Superior temporal gyrus (tissue), 1 donor: Measurements from ENCODE around the gene CORO2B.
A peak's percentile ranks its signal among the peaks of the same experiment; 100 is the strongest.

Experiments used
- DNase-seq: peaks from one replicate; pipeline ENCODE4 v3.0.0-alpha.2; 2016; ENCODE audit errors: extremely low spot score

The CORO2B gene

DNA sequence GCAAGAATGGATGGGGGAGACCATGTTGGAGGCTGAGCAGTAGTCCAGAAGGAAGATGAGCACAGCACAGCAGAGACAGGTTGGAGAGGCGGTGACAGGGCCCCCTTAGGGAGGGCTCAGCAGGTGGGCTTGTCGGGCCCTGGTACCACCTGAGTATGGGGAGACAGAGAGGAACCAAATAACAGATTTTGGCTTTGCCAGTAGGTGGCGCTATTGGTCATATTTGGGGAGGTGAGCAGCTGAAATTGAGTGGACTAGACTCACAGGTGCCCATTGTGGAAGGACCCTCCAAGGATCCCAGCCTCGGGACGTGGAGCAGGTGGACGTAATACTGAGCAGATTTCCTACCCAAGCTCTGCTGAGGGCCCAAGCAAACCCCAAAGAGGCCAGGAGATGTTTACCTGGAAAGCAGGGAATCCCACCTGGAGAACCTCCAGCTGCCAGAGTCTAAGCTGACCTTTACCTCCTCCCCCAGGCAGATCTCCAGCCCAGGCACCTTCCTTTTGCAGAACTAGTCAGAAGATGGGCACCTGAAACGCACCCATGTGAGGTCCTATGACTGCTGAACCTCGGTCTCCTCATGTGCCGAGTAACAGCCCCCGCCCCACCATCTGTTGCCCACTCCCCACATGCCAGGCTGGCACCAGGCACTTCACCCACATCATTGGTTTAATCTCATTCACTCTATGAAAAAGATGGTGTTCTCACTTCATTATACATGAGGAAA is 24.6 kb upstream of the CORO2B start:
- peak; percentile 94 for DNase-seq

DNA sequence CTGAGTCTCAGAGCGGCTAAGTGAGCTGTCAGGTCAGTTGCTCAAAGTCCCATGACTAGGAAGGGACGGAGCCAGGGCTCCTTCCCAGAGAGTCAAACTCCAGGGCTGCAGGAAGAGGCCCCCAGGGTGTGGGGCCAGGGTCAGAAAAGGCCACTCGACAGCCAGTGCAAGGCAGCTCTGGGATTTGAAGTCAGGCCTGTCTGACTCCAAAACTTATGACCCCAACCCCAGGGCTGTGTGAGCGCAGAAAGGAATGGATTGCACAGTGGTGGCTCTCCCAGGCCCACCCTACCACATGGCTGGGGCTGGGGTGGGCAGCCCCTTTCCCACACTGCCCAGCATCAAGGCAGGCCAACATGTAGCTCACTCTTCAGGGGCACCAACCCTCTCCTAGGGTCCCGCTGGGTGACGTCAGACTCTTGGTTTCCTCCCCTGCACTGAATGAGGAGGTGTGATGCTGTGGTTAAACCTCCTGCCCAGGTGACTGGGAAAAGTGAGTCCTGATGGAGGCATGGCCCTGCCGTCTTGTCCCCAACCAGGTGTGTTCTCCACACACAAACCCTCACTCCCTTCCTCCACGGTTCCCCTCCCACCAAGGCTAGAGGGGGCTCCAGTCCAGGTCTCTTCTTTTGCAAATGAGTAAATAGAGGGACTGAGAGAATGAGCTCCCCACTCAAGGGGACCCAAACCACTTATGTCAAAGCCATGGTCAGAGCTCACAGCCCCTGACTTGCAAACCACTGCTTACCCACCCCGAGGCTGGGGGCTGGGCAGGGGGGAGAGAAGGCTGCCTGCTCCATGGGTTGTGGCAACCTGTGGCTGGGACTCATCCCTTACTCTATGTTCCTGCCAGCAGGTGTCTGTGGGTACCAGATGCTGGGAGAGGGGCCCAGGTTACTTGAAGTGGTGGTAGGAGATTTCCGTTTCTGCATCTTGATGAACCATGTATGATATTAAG is 23.8 kb upstream of the CORO2B start:
- DNase-seq: no peak

GRCh38 chr15:68555679-68556037 is 23.1 kb upstream of the CORO2B start:
- no peak for DNase-seq

DNA sequence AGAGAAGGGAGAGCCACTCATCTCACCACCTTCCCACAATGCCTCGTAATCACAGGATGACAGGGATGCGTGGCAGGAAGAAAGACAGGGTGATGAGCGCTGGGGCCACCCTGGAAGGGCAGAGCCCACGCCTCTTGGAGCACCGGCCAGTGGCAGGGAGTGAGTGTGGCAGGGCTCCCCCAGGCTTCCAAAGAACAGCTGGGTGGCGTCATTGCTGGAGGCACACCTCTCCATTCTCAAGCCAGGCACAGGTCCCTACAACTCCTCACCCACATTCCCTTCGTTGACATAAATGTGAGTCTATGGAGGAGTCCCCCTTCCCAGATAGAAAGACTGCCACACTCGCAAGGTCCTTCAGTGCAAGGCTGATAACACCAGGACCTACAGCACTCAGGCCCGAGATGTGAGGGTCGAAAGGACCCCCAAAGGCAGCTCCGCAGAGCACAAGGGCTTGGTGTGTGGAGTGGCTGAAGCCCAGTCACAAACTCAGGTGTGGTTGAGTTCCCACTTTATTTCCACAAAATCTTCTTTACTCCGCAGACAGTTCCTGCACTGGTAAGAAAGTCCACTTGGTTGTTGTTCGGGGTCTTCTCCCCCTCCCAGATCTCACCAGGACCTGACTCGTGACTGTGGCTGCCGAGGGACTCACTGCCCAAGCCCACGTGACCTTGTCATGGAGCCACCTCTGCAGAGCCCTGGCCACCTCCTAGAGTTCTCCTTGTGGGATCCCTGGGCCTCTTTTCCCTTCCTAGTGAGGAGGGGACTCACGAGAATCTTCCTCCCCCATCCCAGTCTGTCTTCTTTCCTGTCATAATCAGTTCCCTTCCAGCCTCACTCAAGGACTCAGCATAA is 22.4 kb upstream of the CORO2B start:
- no peak for DNase-seq

DNA sequence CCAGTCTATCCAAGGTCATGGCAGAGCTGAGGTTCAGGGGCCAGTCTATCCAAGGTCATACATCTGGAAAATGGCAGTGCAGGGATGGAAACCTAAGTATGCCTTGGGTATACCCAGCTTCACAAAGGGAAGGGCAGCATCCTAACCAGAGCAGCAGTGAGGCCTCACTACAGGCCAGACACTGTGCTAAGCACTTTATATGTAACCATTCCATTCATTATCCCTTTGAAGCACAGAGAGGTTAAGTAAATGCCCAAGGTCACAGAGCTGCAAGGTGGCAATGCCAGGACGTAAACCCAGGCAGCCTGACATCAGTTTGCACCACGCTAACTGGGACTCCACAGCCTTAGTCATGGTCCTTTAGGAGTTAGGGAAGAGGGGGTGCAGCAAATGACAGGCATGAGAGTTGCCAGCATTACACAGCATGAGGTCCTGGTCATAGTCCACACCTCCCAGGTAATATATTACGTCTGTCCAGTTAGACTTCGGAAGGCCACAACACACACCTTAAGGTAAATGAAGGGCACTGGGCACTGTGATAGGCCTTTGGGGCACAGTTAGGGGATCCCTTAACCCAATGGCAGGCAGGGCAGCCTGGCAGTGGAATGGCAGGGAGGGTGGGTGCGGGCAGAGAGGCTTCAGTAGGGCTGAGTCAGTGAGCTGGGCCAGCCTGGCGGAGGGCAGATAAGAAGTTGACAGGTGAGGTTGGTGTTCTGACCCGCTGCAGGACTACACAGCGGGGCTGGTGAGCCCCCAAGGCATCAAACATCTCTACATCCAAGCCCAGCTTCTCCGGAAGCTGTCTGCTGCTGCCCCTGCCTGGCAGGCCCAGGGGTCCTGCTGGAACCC is 21.1 kb upstream of the CORO2B start:
- DNase-seq: no peak

DNA sequence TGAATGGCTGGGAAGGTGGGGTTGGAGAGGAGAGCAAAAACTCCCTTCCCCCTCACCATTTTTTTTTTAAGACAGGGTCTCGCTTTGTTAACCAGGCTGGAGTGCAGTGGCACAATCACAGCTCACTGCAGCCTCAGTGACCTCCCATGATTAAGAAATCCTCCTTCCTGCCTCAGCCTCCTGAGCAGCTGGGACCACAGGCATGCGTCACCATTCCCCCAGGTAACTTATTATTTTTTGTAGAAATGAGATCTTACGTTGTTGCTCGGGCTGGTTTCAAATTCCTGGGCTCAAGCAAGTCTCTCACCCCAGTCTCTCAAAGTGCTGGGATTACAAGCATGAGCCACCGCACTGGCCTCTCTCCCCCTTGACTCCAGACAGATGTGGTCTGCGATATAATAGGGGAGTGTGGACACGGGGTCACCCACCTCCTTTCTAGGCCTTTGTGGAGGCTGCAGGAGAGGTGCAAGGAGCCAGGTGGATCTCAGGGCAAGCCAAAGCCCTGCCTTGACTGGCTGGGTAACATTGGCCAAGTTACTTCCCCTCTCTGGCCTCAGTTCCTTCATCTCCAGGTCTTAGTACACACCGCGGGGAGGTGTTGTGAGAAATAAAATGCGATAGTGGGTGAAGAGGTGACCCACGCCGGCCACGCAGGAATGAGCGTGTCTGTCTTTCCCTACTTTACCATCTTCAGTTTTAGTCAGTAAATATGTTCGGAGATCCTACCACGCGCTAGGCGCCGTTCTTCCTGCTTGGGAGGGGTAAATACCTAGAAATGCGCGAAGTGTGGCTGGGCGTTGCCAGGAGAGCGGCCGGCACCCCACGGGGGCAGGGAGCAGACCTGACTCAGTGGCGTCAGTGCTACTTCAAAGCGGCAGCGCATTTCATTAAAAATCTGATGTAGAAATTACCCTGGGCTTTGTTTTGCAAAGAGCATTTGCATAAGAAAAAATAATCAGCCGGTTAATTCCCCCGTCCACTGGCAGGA is 20.2 kb upstream of the CORO2B start:
- DNase-seq: no peak

DNA sequence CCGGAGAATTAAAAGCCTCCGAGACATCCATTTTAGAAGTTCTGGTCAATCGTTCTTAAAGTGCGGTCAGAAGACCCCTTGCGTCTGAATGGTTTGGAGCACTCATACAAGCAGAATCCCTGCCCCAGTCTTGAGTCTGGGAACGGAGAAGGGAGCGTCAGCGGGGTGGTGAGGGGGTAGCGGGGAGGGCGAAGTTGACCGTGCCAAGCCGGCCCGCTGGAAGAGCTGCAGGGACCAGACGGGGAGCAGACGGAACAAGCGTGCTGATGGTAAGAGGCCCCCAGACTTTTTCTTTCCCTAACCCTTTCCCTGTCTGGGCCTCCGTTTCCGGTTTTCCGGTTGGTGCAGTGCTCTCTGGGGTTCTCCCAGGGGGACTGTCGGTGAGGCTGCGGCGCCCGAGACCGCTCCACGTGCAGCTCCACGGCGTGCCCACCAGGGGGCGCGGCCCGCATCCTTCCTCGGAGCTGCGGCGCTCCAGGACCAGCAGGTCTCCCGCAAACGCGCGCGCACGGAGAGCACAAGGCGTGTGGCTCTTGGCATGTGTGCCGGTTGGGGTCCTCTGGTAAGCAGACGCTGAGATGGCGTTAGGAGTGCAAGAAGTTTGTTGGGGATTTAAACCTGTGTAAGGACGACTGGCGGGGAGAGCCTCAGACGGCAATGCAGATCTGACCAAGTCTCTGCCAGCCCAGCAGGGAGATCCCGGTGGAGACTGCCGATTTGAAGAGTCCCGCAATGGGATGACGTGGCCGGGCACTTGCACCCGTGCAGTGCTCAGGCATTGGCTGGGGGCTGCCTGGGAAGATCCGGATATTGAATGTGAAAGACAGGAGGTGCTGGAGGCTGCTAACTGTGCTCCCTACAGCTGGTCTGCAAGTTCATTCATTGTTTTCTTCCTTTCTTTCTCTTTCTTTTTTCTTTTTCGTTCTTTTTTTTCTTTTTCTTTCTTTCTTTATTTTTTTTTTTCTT is 19.2 kb upstream of the CORO2B start:
- peak; percentile 86 for DNase-seq

GRCh38 chr15:68560501-68561113 is 18.2 kb upstream of the CORO2B start:
- DNase-seq: no peak

- no peak for DNase-seq
Observed at GRCh38 chr15:68561171-68561900, 17.5 kb upstream of the CORO2B start.

- no peak for DNase-seq
Observed at GRCh38 chr15:68561901-68562300, 16.9 kb upstream of the CORO2B start.

DNA sequence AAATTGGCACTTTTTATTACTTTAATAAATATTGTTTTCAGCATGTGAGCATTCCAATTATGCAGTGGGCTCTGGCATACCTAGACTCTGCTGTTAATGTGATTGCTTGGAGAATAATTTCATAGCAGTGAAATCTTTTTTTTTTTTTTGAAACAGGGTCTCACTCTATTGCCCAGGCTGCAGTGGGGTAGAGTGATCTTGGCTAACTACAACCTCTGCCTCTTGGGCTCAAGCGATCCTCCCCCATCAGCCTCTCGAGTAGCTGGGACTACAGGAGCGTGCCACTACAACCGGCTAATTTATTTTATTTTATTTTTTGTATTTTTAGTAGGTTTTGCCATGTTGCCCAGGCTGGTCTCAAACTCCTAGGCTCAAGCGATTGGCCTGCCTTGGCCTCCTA is 14.6 kb upstream of the CORO2B start:
- no peak for DNase-seq

DNA sequence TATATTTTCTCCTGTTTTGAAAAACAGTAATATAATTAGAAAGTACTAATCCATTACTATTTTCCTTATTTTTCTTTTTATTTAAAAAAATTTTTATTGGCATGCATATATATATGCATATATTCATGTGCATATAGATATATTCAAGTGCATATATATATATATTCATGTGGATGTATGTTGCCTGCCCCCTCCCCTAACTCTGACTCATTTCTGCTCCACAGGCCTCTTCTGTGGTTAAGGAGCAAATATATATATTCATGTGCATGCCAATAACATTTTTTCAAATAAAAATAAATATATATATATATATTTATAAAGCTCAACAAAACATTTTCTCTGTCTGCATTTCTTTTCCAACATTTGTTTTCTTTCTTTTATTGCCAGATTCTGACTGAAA is 13.6 kb upstream of the CORO2B start:
- DNase-seq: no peak

DNA sequence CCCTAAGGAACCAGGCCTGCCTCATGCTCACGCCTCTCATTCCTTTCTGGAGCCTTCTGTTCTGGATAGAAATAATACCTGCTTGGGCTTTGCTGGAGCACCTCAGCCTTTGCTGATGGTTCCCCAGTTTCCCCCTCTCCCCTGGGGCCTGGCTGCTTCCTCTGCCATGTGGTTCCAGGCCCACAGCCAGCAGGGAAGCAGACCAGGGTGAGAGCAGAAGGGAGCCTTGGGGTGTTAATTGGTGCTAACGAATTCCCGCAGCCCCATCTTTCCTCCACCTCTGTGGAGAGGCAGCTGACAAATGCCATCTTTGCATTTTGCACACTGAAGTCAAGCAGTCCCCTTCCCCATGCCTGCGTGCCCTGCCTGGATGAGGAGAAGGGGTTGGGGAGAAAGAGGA is 13.1 kb upstream of the CORO2B start:
- DNase-seq: no peak

GRCh38 chr15:68566377-68566954 is 12.3 kb upstream of the CORO2B start:
- no peak for DNase-seq

- DNase-seq: no peak
Observed at GRCh38 chr15:68567345-68567744, 11.4 kb upstream of the CORO2B start.

DNA sequence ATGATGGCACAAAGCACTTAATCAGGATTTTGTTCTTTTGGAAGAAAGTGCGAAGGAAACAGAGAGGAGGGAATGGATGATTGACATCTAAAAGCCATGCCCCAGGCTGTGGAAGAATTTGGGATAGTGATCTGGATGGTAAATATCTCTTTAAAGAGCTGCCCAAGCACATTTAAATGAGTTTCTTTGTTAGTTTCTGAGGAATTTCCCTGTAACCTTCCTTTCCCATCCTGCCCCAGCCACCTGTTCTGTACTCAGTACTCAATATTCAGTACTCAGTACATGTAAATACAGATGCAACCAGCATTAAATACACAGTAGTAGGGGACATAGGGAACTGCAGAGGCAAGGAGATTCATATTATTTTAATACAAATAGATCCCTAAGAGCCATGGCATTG is 7.8 kb upstream of the CORO2B start:
- no peak for DNase-seq

GRCh38 chr15:68571582-68571981 is 7.2 kb upstream of the CORO2B start:
- DNase-seq: no peak
